IMR-90 (cell line): ENCODE data around the gene PRPF4. TPM values are rescaled to one million over a fixed set of nuclear protein-coding genes. Genes with fewer than 3 reads are reported as not detected.

ENCODE experiments used
- ATAC-seq: fragments of 200-7000 bp; cut with Tn5 transposase; 2 replicates; pipeline ENCODE4 v1.9.1; 2020; ENCODE audit warnings: low read depth, mild to moderate bottlenecking, moderate library complexity
- BruUV-seq: library from RNA; stranded (reverse); fragments of 400-500 nt; replicated peaks from 2 replicates; lab custom pipeline; 2021; lab: Mats Ljungman, UMichigan
- CTCF ChIA-PET: fragments of 300-600 bp; formaldehyde crosslinking; extraction: SDS; loops from one replicate; lab custom pipeline; 2021; ENCODE audit warnings: antibody characterized with exemption; lab: Yijun Ruan, JAX
- POLR2A ChIA-PET: fragments of 300-600 bp; sonication (Branson Sonifier 250); formaldehyde crosslinking; loops from one replicate; lab custom pipeline; 2022; ENCODE audit warnings: antibody characterized with exemption; ENCODE audit not compliant: unreplicated experiment; lab: Charles Lee
- DNase-seq: peaks from one replicate; pipeline ENCODE4 v3.0.0; 2013
- H2AFZ ChIP-seq: replicated peaks from 2 replicates; pipeline ENCODE3; 2013; ENCODE audit warnings: low read length, mild to moderate bottlenecking; ENCODE audit not compliant: poor library complexity
- H2AK5ac ChIP-seq: 2 replicates; pipeline ENCODE4 v1.6.1; 2013; ENCODE audit warnings: low read depth, low read length, inconsistent platforms
- H2AK9ac ChIP-seq: replicated peaks from 2 replicates; pipeline ENCODE3; 2013; ENCODE audit warnings: mild to moderate bottlenecking, low read depth, low read length, moderate library complexity; ENCODE audit not compliant: poor library complexity
- H2BK120ac ChIP-seq: 2 replicates; pipeline ENCODE4 v1.6.1; 2013; ENCODE audit warnings: low read depth, low read length, inconsistent platforms
- H2BK15ac ChIP-seq: 3 replicates; pipeline ENCODE4 v1.6.1; 2013; ENCODE audit warnings: low read depth, low read length, inconsistent platforms
- H2BK20ac ChIP-seq: 2 replicates; pipeline ENCODE4 v1.6.1; 2013; ENCODE audit warnings: low read depth, mild to moderate bottlenecking, inconsistent platforms, low read length, moderate library complexity
- H2BK5ac ChIP-seq: 2 replicates; pipeline ENCODE4 v1.6.1; 2013; ENCODE audit warnings: mild to moderate bottlenecking, low read depth, low read length, inconsistent platforms; ENCODE audit not compliant: poor library complexity, severe bottlenecking
- H3K14ac ChIP-seq: replicated peaks from 2 replicates; pipeline ENCODE4 v1.6.1; 2013; ENCODE audit warnings: low read depth, low read length, inconsistent platforms
- H3K18ac ChIP-seq: 2 replicates; pipeline ENCODE4 v1.6.1; 2013; ENCODE audit warnings: low read depth, low read length, control low read depth
- H3K23ac ChIP-seq: 2 replicates; pipeline ENCODE4 v1.6.1; 2013; ENCODE audit warnings: low read depth, low read length, inconsistent platforms
- H3K27ac ChIP-seq: 2 replicates; pipeline ENCODE4 v1.5.1; 2013; ENCODE audit warnings: mild to moderate bottlenecking, control low read depth, low read length; ENCODE audit not compliant: insufficient read depth
- H3K27me3 ChIP-seq: 2 replicates; pipeline ENCODE4 v1.6.1; 2013; ENCODE audit warnings: low read length; ENCODE audit not compliant: control insufficient read depth, insufficient read depth
- H3K36me3 ChIP-seq: 2 replicates; pipeline ENCODE4 v1.6.1; 2013; ENCODE audit warnings: low read length, mixed read lengths; ENCODE audit not compliant: control insufficient read depth, insufficient read depth
- H3K4ac ChIP-seq: 2 replicates; pipeline ENCODE4 v1.6.1; 2013; ENCODE audit warnings: low read depth, low read length, inconsistent platforms
- H3K4me1 ChIP-seq: 2 replicates; pipeline ENCODE4 v1.6.1; 2013; ENCODE audit warnings: low read length, mixed read lengths; ENCODE audit not compliant: control insufficient read depth, insufficient read depth
- H3K4me2 ChIP-seq: 2 replicates; pipeline ENCODE4 v1.6.1; 2013; ENCODE audit warnings: low read depth, mild to moderate bottlenecking, control low read depth, low read length, moderate library complexity
- H3K4me3 ChIP-seq: 2 replicates; pipeline ENCODE4 v1.5.1; 2013; ENCODE audit warnings: low read depth, mild to moderate bottlenecking, control low read depth, low read length, moderate library complexity; ENCODE audit not compliant: insufficient read depth
- H3K56ac ChIP-seq: 2 replicates; pipeline ENCODE4 v1.6.1; 2013; ENCODE audit warnings: low read length, inconsistent platforms; ENCODE audit not compliant: insufficient read depth; ENCODE audit errors: extremely low read depth
- H3K79me1 ChIP-seq, 2 experiments: 2 replicates each; pipeline ENCODE4 v1.6.1; 2013; ENCODE audit warnings: low read length in 2 of 2, inconsistent platforms in 1 of 2, low read depth in 1 of 2
- H3K9ac ChIP-seq: 2 replicates; pipeline ENCODE4 v1.6.1; 2013; ENCODE audit warnings: low read depth, low read length, control low read depth
- H3K9me1 ChIP-seq: 2 replicates; pipeline ENCODE4 v1.6.1; 2013; ENCODE audit warnings: low read length, inconsistent platforms; ENCODE audit not compliant: insufficient read depth
- H3K9me3 ChIP-seq: 2 replicates; pipeline ENCODE4 v1.6.1; 2013; ENCODE audit warnings: low read length; ENCODE audit not compliant: control insufficient read depth, insufficient read depth
- H4K20me1 ChIP-seq: 2 replicates; pipeline ENCODE4 v1.6.1; 2013; ENCODE audit warnings: low read length, inconsistent platforms; ENCODE audit not compliant: insufficient read depth
- H4K5ac ChIP-seq: 2 replicates; pipeline ENCODE4 v1.6.1; 2013; ENCODE audit warnings: mild to moderate bottlenecking, low read depth, low read length, control low read depth
- H4K8ac ChIP-seq, 2 experiments: 2 replicates each; pipeline ENCODE4 v1.6.1; 2013; ENCODE audit warnings: low read depth in 2 of 2, low read length in 2 of 2, control low read depth in 1 of 2, inconsistent platforms in 1 of 2
- H4K91ac ChIP-seq: 2 replicates; pipeline ENCODE4 v1.6.1; 2013; ENCODE audit warnings: low read depth, low read length, inconsistent platforms; ENCODE audit not compliant: insufficient read depth
- BHLHE40 ChIP-seq: fragments of 150-350 bp; IDR thresholded peaks from 2 replicates; pipeline ENCODE4 v1.6.1; 2016; ENCODE audit warnings: mild to moderate bottlenecking, low read depth, low read length
- CEBPB ChIP-seq: IDR thresholded peaks from 2 replicates; pipeline ENCODE4 v1.6.1; 2012; ENCODE audit warnings: low read depth, low read length, improper control_type of control experiment
- FOS ChIP-seq: fragments of 150-350 bp; IDR thresholded peaks from 2 replicates; pipeline ENCODE4 v1.6.1; 2016; ENCODE audit warnings: low read depth, low read length
- MAFK ChIP-seq: IDR thresholded peaks from 2 replicates; pipeline ENCODE4 v1.6.1; 2012; ENCODE audit warnings: low read depth, low read length, improper control_type of control experiment
- MXI1 ChIP-seq: IDR thresholded peaks from 2 replicates; pipeline ENCODE4 v1.6.1; 2012; ENCODE audit warnings: low read depth, mild to moderate bottlenecking, low read length, moderate library complexity, borderline replicate concordance
- RAD21 ChIP-seq: IDR thresholded peaks from 2 replicates; pipeline ENCODE4 v1.6.1; 2012; ENCODE audit warnings: low read length, improper control_type of control experiment
- RFX5 ChIP-seq: IDR thresholded peaks from 2 replicates; pipeline ENCODE4 v1.8.0; 2012; ENCODE audit warnings: low read depth, mild to moderate bottlenecking, low read length, moderate library complexity
- SMC3 ChIP-seq: fragments of 150-350 bp; IDR thresholded peaks from 2 replicates; pipeline ENCODE4 v1.6.1; 2016; ENCODE audit warnings: low read depth, mild to moderate bottlenecking, antibody characterized with exemption, low read length, moderate library complexity
- WGBS, 2 experiments: methylation state at CpG; one replicate each; pipeline versions ENCODE4 v1.1.5 to v1.1.7; 2013; ENCODE audit warnings: missing lambda C conversion rate in 2 of 2; ENCODE audit not compliant: insufficient read length in 1 of 2; ENCODE audit errors: extremely low coverage in 2 of 2; 5-methylcytosine and 5-hydroxymethylcytosine counted together
- dilution Hi-C: fragments of 300-500 bp; cut with HindIII; formaldehyde crosslinking; loops from one replicate; pipeline ENCODE4 v1.14.3; 2018; ENCODE audit warnings: low sequenced_read_pairs; ENCODE audit not compliant: unreplicated experiment
- in situ Hi-C: fragments of 300-500 bp; cut with MboI; formaldehyde crosslinking; loops from 3 replicates; pipeline ENCODE4 v1.14.3; 2019; ENCODE audit warnings: low sequenced_read_pairs, inconsistent platforms, mixed read lengths
- intact Hi-C: fragments of 100-400 bp; cut with micrococcal nuclease; formaldehyde crosslinking; loops from 2 replicates; pipeline ENCODE4 v1.10.0; 2022
- polyA plus RNA-seq, 3 experiments: library from polyadenylated mRNA; depleted of rRNA; stranded (reverse); fragments of >200 nt; gene quantifications; 2 replicates each; pipeline ENCODE4 v1.2.3, GENCODE V29; 2012; ENCODE audit warnings: low replicate concordance in 1 of 3
- total RNA-seq: library from RNA; depleted of rRNA; stranded (reverse); fragments of >200 nt; gene quantifications from 2 replicates; pipeline ENCODE4 v1.2.3, GENCODE V29; 2012
- TF ChIP-seq, protein P1 (sequence below): conservative IDR thresholded peaks from 2 replicates; pipeline ENCODE4 v1.5.1; 2012; ENCODE audit warnings: mild to moderate bottlenecking, low read depth, low read length, improper control_type of control experiment

Gene PRPF4
- total and polyA plus RNA-seq, 2 of the 4 experiments (the other 2 are of a cell fraction) = 21.4 to 38.0 TPM

DNA sequence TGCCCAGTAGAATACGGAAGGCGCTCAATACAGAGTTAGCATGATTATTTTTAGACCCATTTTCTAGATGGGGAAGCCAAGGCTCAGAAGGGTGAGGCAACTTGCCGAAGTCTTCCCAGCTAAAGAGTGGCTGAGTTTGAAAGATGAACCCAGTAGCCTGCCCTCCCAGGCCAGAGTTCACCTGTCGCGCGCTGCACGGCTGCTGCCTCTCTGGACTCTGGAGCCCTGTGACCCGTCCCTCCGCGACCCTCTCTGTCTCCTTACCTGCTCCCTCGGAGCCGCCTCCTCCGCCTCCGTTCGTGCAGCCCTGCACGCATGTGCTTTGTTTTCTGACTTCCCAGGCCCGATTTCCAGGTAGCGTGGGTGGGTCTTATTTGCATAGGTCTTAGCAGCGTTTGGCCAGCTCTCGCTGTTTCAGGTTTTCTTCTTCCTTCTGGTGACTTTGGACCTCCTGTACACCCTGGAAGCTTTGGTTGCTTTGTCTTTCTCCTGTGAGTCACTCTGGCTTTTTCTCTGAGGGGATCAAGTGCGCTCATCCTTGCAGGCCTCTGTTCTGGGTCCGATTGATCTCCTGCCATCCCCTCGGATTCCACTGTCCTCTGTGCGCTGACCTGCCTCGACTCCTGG lies 27.4 kb downstream of the PRPF4 start, which contains the start of gene RNF183:
Gene RNF183, minus strand, starts transcription at position 585 of the 627 bp plus-strand sequence. CDS start 5,192 bp downstream, outside the sequence.
- Histone ChIP-seq H3K4me2 (no peak within 1 kb of the TSS), H3K4me3 (no peak within 1 kb of the TSS), H3K36me3 (no peaks in the 10 kb centered on the region), H4K8ac (no peak within 1 kb of the TSS), H4K91ac (no peak within 1 kb of the TSS), H3K4ac (no peak within 1 kb of the TSS), H3K4me1 (no peaks in the 10 kb centered on the region), H3K9me1 (no peaks in the 10 kb centered on the region), H2BK20ac (no peak within 1 kb of the TSS), H3K79me1 (no peaks in the 10 kb centered on the region), H3K9me3 (no peaks in the 10 kb centered on the region), H4K5ac (no peak within 1 kb of the TSS), H2BK120ac (no peak within 1 kb of the TSS), H2AFZ (no peak within 1 kb of the TSS), H4K20me1 (no peaks in the 10 kb centered on the region), H2BK5ac (no peak within 1 kb of the TSS), H2BK15ac (no peak within 1 kb of the TSS), H3K27me3 (peaks cover 39% of the 10 kb centered on the region), H3K14ac (no peak within 1 kb of the TSS), H3K23ac (no peak within 1 kb of the TSS), H2AK9ac (no peak within 1 kb of the TSS), H3K56ac (no peak within 1 kb of the TSS), H2AK5ac (no peak within 1 kb of the TSS), H3K9ac (no peak within 1 kb of the TSS), H3K27ac (no peak within 1 kb of the TSS), H3K18ac (no peak within 1 kb of the TSS)
- TF ChIP-seq BHLHE40 (no peak), RAD21 (no peak), RFX5 (no peak), MXI1 (no peak), FOS (no peak), SMC3 (no peak), CEBPB (no peak), MAFK (no peak)
- TF ChIP-seq, protein P1, sequence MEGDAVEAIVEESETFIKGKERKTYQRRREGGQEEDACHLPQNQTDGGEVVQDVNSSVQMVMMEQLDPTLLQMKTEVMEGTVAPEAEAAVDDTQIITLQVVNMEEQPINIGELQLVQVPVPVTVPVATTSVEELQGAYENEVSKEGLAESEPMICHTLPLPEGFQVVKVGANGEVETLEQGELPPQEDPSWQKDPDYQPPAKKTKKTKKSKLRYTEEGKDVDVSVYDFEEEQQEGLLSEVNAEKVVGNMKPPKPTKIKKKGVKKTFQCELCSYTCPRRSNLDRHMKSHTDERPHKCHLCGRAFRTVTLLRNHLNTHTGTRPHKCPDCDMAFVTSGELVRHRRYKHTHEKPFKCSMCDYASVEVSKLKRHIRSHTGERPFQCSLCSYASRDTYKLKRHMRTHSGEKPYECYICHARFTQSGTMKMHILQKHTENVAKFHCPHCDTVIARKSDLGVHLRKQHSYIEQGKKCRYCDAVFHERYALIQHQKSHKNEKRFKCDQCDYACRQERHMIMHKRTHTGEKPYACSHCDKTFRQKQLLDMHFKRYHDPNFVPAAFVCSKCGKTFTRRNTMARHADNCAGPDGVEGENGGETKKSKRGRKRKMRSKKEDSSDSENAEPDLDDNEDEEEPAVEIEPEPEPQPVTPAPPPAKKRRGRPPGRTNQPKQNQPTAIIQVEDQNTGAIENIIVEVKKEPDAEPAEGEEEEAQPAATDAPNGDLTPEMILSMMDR = no peak
- WGBS, 2 experiments = 60% methylated on average over 10 of the region's 25 CpGs; no CpG with 5 or more reads in 1 of the 2 experiments
- CTCF ChIA-PET = no interaction called here
- no TSS peak for BruUV-seq
- intact Hi-C loops (no loop called here), dilution Hi-C loops (no loop called here), in situ Hi-C loops (loop anchor here (10.0 kb wide), 1 partner anchor 352 kb away; no protein-coding TSS in a partner anchor)
- POLR2A ChIA-PET = no interaction called here
- DNase-seq = no peak
- ATAC-seq = no peak
